HG02840 (cell line): ENCODE results near the gene UPK2.

ENCODE experiments used
- ATAC-seq: cut with Tn5 transposase; IDR thresholded peaks from one replicate; pipeline ENCODE4 v1.9.1; 2021; ENCODE audit warnings: mild to moderate bottlenecking, moderate library complexity, moderate number of reproducible peaks; ENCODE audit not compliant: unreplicated experiment, low FRiP score

The UPK2 gene

GRCh38 chr11:118917481-118918127, 38.5 kb upstream of the UPK2 start:
- no peak for ATAC-seq

- no peak for ATAC-seq
Observed at GRCh38 chr11:118918128-118918685, 37.9 kb upstream of the UPK2 start.

GRCh38 chr11:118918686-118919280, 37.3 kb upstream of the UPK2 start:
- no peak for ATAC-seq

GRCh38 chr11:118921121-118921928, 34.8 kb upstream of the UPK2 start:
- ATAC-seq: no peak

- no peak for ATAC-seq
Observed at GRCh38 chr11:118921929-118922744, 34.0 kb upstream of the UPK2 start.

GRCh38 chr11:118922745-118923627, 33.1 kb upstream of the UPK2 start:
- ATAC-seq: no peak

GRCh38 chr11:118923721-118924587, 32.1 kb upstream of the UPK2 start:
- ATAC-seq: no peak

- ATAC-seq: no peak
Observed at GRCh38 chr11:118924591-118925585, 31.2 kb upstream of the UPK2 start.

GRCh38 chr11:118927554-118928100, 28.5 kb upstream of the UPK2 start:
- no peak for ATAC-seq

GRCh38 chr11:118928101-118928869, 27.8 kb upstream of the UPK2 start:
- peak; percentile 41 for ATAC-seq

GRCh38 chr11:118928870-118929500, 27.1 kb upstream of the UPK2 start:
- ATAC-seq: no peak

- ATAC-seq: no peak
Observed at GRCh38 chr11:118929501-118930093, 26.5 kb upstream of the UPK2 start.

GRCh38 chr11:118930094-118930712, 25.9 kb upstream of the UPK2 start:
- no peak for ATAC-seq

- ATAC-seq: no peak
Observed at GRCh38 chr11:118931571-118931970, 24.5 kb upstream of the UPK2 start.

GRCh38 chr11:118933486-118933885, 22.6 kb upstream of the UPK2 start:
- no peak for ATAC-seq
